ENCODE measurements around the gene ITFG1.

The ITFG1 gene

DNA sequence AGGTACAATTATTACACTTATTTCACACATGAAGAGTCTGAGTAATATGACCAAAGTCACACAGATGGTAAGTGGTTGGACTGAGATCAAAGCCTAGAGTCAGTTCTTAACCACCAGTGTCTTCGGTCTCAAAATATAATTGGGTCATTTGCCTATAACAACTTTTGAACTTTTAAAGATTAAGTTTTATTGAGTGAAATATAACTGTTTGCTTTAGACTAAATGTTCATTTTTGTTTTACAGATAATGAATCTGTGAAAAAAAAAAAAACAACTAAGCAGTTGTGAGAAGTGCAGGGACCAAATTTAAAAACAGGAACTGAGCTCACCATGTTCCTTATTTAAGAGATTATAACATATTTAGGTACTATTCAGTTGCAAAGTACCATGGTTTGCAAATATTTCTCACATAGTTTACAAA, 150.1 kb downstream of the ITFG1 start:
- TF ChIP-seq POLR2AphosphoS5 (IDR thresholded peaks at IDR 0.05; ENCODE audit: low read depth, low read length) (no peak), FOXP2 (optimal IDR thresholded peaks at IDR 0.05; ENCODE audit: borderline replicate concordance, extremely low read depth, extremely low read length, insufficient read depth) (no peak), SIN3A (IDR thresholded peaks at IDR 0.05; ENCODE audit: borderline replicate concordance, insufficient read depth, low read length) (no peak), TAF1 (IDR thresholded peaks at IDR 0.05; ENCODE audit: borderline replicate concordance, insufficient read depth, low read length) (no peak)
- TF ChIP-seq, protein P1, sequence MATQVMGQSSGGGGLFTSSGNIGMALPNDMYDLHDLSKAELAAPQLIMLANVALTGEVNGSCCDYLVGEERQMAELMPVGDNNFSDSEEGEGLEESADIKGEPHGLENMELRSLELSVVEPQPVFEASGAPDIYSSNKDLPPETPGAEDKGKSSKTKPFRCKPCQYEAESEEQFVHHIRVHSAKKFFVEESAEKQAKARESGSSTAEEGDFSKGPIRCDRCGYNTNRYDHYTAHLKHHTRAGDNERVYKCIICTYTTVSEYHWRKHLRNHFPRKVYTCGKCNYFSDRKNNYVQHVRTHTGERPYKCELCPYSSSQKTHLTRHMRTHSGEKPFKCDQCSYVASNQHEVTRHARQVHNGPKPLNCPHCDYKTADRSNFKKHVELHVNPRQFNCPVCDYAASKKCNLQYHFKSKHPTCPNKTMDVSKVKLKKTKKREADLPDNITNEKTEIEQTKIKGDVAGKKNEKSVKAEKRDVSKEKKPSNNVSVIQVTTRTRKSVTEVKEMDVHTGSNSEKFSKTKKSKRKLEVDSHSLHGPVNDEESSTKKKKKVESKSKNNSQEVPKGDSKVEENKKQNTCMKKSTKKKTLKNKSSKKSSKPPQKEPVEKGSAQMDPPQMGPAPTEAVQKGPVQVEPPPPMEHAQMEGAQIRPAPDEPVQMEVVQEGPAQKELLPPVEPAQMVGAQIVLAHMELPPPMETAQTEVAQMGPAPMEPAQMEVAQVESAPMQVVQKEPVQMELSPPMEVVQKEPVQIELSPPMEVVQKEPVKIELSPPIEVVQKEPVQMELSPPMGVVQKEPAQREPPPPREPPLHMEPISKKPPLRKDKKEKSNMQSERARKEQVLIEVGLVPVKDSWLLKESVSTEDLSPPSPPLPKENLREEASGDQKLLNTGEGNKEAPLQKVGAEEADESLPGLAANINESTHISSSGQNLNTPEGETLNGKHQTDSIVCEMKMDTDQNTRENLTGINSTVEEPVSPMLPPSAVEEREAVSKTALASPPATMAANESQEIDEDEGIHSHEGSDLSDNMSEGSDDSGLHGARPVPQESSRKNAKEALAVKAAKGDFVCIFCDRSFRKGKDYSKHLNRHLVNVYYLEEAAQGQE (IDR thresholded peaks at IDR 0.05; ENCODE audit: insufficient read depth in 1 of 2, low read depth in 2 of 2, low read length in 2 of 2), result no peak

DNA sequence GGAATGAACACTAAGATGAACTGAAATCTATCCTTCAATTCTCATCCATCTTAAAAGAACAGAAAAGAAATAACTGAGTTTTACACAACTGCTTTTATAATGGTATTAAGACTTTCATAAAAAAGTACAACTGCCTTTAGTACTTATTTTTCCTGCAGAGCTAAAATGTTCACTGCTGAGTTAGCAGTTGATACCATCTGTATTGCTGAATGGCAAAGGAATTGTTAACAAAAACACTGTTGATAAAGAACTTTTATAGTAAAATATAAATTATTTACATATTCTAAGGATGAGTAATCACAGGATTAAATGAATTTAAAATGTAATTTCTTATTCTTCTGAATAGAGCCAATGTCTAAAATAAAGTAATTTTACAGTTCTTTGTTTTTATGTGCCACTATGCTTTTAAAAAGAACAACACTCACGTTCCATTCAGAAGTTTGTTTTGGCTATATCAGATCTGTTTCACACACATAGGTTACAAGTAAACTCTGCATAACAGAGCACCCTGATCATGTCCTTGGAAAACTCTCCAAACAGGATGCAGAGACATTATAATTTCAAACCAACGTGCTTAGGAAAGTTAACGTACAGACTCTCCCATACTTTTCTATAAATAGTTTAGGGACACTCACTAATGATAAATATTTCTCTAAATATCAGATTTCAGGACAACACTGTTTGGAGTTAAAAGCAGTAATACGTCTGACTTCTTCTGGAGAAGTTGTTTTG, 151.1 kb downstream of the ITFG1 start:
- TF ChIP-seq POLR2AphosphoS5 (IDR thresholded peaks at IDR 0.05; ENCODE audit: low read depth, low read length) (no peak), SIN3A (IDR thresholded peaks at IDR 0.05; ENCODE audit: borderline replicate concordance, insufficient read depth, low read length) (no peak), TAF1 (IDR thresholded peaks at IDR 0.05; ENCODE audit: borderline replicate concordance, insufficient read depth, low read length) (no peak), FOXP2 (optimal IDR thresholded peaks at IDR 0.05; ENCODE audit: borderline replicate concordance, extremely low read depth, extremely low read length, insufficient read depth) (no peak)
- TF ChIP-seq, protein P1 (IDR thresholded peaks at IDR 0.05; ENCODE audit: insufficient read depth in 1 of 2, low read depth in 2 of 2, low read length in 2 of 2), result no peak

DNA sequence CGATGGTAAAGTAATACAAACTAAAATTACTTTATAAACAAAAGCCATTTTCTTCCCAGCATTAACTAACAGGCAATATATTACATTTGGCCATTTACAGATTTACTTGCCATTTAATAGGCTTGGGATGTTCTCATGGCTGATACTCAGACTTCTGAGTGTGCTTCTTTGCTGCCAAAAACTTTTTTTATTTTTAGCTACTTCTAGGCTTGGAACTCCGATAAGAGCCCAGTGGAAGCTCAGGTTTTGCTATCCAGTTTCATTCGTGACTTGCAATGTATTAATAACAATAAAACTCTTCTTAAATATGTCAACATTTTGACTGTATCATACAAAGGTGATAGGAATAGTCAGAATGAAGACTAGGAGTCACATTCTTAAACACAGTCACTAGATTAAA, 152.3 kb downstream of the ITFG1 start:
- TF ChIP-seq TAF1 (IDR thresholded peaks at IDR 0.05; ENCODE audit: borderline replicate concordance, insufficient read depth, low read length), result no peak

DNA sequence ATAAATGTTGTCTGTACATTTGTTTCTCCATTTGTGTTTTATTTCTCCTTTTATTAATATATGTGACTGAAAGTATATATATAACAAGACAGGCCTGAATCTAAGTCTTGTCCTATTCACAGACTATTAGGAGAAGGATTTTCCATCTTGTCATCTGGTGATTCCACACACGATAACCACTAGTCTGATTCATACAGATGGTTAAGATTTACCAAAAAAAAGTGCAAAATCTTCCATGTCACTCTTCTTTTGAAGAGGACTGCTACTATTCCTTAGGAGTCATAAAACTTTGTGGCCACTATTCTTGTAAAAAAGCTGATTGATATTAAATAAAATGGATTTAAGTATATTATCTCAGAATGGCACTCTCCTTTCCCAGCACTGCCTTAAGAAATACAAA, 156.3 kb downstream of the ITFG1 start:
- TF ChIP-seq POLR2AphosphoS5 (IDR thresholded peaks at IDR 0.05; ENCODE audit: low read depth, low read length) (no peak), FOXP2 (optimal IDR thresholded peaks at IDR 0.05; ENCODE audit: borderline replicate concordance, extremely low read depth, extremely low read length, insufficient read depth) (no peak), SIN3A (IDR thresholded peaks at IDR 0.05; ENCODE audit: borderline replicate concordance, insufficient read depth, low read length) (no peak), TAF1 (IDR thresholded peaks at IDR 0.05; ENCODE audit: borderline replicate concordance, insufficient read depth, low read length) (no peak)
- TF ChIP-seq, protein P1 (IDR thresholded peaks at IDR 0.05; ENCODE audit: insufficient read depth in 1 of 2, low read depth in 2 of 2, low read length in 2 of 2), result no peak

DNA sequence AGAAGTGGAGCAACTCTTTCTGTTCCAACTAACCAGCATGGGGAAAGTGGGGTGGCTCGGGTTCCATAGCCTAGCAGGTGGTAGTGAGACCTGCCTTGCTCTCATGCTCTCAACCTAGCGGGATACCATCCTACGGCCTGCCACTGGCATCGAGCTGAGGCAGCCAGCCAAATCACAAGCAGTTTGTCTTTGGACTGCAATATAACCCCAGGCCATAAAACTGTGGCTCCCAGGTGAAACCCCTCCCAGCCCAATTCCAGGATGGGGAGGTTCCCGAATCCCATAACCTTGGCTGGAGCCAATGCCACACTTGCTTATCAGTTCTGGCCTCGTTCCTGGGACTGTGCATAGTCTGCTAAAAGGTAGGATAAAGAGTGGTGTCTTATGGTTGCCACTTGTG, 161.3 kb downstream of the ITFG1 start:
- TF ChIP-seq SIN3A (IDR thresholded peaks at IDR 0.05; ENCODE audit: borderline replicate concordance, insufficient read depth, low read length) (no peak), TAF1 (IDR thresholded peaks at IDR 0.05; ENCODE audit: borderline replicate concordance, insufficient read depth, low read length) (no peak), POLR2AphosphoS5 (IDR thresholded peaks at IDR 0.05; ENCODE audit: low read depth, low read length) (no peak), FOXP2 (optimal IDR thresholded peaks at IDR 0.05; ENCODE audit: borderline replicate concordance, extremely low read depth, extremely low read length, insufficient read depth) (no peak)
- TF ChIP-seq, protein P1 (IDR thresholded peaks at IDR 0.05; ENCODE audit: insufficient read depth in 1 of 2, low read depth in 2 of 2, low read length in 2 of 2), result no peak
